ENCODE data around the gene DLL3. TPM values are rescaled to one million over a fixed set of nuclear protein-coding genes. Genes with fewer than 3 reads are reported as not detected.

DLL3 gene
- total RNA-seq, 1 donor, result 0.09 TPM

DNA sequence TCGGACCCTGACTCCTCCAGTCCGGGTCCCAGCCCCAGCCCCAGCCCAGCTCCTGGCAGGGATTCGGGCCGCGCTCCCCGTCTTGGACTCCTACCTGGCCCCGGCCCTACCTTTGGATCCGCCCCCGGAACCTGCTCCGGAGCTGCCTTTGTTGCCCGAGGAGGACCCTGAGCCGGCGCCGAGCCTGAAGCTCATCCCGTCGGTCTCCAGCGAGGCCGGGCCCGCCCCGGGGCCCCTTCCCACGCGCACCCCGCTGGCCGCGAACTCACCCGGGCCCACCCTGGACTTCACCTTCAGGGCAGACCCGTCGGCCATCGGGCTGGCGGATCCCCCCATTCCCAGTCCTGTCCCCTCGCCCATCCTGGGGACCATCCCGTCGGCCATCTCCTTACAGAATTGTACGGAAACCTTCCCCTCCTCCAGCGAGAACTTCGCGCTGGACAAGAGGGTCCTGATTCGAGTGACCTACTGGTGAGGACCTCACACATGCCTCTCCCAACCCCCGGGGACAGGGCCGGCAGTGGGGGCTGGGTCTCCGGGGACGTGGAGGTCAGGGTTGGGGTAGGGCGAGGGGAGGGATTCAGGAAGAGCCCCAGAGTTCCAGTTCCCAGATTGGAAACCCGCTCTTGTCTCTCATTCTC, 16.9 kb downstream of the DLL3 start:
- no peak for TF ChIP-seq CTCF (IDR thresholded peaks at IDR 0.05; ENCODE audit: insufficient read depth, low read length)
- H3K4me3 ChIP-seq (ENCODE audit: low read depth, low read length), result no peak overlapping the region
- DNase-seq (ENCODE audit: low read depth), result no peak

- DNase-seq (ENCODE audit: low read depth), result no peak
- TF ChIP-seq CTCF (IDR thresholded peaks at IDR 0.05; ENCODE audit: insufficient read depth, low read length), result no peak
- H3K4me3 ChIP-seq (ENCODE audit: low read depth, low read length), result no peak overlapping the region
Observed at GRCh38 chr19:39516270-39516669, 17.5 kb downstream of the DLL3 start.

GRCh38 chr19:39517432-39517831, 18.7 kb downstream of the DLL3 start:
- TF ChIP-seq CTCF (IDR thresholded peaks at IDR 0.05; ENCODE audit: insufficient read depth, low read length), result no peak
- no peak for DNase-seq (ENCODE audit: low read depth)
- no peak overlapping the region for H3K4me3 ChIP-seq (ENCODE audit: low read depth, low read length)

GRCh38 chr19:39518458-39518857, 19.7 kb downstream of the DLL3 start:
- DNase-seq (ENCODE audit: low read depth), result no peak

DNA sequence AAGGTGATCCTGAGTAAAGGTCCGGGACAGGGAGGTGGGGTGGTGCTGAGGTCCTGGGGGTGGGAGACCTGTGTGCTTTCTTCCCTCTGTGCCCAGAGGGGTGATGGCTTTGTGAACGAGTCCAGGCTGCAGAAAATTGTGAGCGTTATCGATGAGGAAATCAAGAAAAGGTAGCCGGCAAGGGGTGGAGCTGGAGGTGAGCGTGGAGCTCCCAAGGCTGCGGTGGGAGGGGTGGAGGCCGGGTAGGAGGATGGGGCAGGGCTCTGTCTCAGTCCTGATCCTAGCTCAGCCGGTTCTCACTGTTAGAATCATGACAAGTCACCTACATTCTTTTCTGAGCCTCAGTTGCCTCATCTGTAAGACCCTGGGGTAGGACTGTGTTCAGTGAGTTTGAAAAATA, 20.2 kb downstream of the DLL3 start:
- TF ChIP-seq CTCF (IDR thresholded peaks at IDR 0.05; ENCODE audit: insufficient read depth, low read length), result no peak
- H3K4me3 ChIP-seq (ENCODE audit: low read depth, low read length), result no peak overlapping the region
- no peak for DNase-seq (ENCODE audit: low read depth)

More at GRCh38 chr19:39518458-39518857, 19.7 kb downstream of the DLL3 start:
- no peak for TF ChIP-seq CTCF (IDR thresholded peaks at IDR 0.05; ENCODE audit: insufficient read depth, low read length)
- no peak overlapping the region for H3K4me3 ChIP-seq (ENCODE audit: low read depth, low read length)

GRCh38 chr19:39520541-39521484, 22.1 kb downstream of the DLL3 start:
- DNase-seq (ENCODE audit: low read depth), result no peak
- no peak overlapping the region for H3K4me3 ChIP-seq (ENCODE audit: low read depth, low read length)
- TF ChIP-seq CTCF (IDR thresholded peaks at IDR 0.05; ENCODE audit: insufficient read depth, low read length), result no peak

Measured in fibroblast of the aortic adventitia (primary cell).